A673 (cell line): Measurements from ENCODE around the gene NEK6.

Experiments used
- EZH2 ChIP-seq: fragments of 200-600 bp; sonication (generic); IDR thresholded peaks from 2 replicates; pipeline ENCODE4 v1.6.1; 2017; ENCODE audit warnings: borderline replicate concordance, low read depth, mild to moderate bottlenecking, mixed read lengths, antibody characterized with exemption, low read length; ENCODE audit not compliant: poor library complexity, severe bottlenecking
- TF ChIP-seq, protein P1 (sequence below): fragments of 300-800, 200-600 bp; sonication (generic); conservative IDR thresholded peaks from 2 replicates; pipeline ENCODE4 v1.5.1; 2017; ENCODE audit warnings: low read depth, mild to moderate bottlenecking, antibody characterized with exemption, low read length, moderate library complexity, mixed read lengths

DNA sequence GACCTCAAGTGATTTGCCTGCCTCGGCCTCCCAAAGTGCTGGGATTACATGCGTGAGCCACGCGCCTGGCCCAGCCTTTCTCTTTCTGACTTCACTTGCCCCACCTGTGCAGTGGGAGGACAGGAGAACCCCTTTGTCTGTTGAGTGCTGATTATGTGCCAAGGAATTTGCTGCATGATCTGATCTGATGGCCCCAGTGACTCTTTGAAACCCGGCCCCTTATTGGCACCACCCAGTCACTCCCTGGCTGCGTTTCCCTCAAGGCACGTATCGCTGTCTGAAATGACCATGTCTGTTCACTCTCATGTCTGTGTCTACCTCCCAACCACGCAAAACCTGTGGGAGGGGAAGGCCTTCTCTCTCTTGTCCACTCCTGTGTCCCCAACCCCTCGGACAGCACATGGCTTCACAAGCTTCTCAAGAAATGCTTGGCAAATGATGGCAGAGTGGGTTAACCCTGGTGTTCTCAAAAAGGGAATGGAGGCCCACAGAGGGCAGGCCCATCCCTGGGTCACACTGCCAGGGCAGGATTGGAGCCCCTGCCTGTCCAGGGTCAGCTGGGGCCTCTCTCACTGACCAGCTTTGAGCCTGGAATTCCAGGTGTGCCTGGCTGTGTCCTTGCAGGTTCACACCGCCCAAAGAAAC is 21.9 kb downstream of the NEK6 start:
- TF ChIP-seq, protein P1, sequence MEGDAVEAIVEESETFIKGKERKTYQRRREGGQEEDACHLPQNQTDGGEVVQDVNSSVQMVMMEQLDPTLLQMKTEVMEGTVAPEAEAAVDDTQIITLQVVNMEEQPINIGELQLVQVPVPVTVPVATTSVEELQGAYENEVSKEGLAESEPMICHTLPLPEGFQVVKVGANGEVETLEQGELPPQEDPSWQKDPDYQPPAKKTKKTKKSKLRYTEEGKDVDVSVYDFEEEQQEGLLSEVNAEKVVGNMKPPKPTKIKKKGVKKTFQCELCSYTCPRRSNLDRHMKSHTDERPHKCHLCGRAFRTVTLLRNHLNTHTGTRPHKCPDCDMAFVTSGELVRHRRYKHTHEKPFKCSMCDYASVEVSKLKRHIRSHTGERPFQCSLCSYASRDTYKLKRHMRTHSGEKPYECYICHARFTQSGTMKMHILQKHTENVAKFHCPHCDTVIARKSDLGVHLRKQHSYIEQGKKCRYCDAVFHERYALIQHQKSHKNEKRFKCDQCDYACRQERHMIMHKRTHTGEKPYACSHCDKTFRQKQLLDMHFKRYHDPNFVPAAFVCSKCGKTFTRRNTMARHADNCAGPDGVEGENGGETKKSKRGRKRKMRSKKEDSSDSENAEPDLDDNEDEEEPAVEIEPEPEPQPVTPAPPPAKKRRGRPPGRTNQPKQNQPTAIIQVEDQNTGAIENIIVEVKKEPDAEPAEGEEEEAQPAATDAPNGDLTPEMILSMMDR = no peak
- no peak for TF ChIP-seq EZH2
